DLD1 (cell line): ENCODE measurements around the gene C16orf95.

ENCODE experiments used
- in situ Hi-C: cut with HindIII; loops from 2 replicates; pipeline ENCODE4 v1.10.0; 2017; ENCODE audit warnings: low sequenced_read_pairs

Gene C16orf95

DNA sequence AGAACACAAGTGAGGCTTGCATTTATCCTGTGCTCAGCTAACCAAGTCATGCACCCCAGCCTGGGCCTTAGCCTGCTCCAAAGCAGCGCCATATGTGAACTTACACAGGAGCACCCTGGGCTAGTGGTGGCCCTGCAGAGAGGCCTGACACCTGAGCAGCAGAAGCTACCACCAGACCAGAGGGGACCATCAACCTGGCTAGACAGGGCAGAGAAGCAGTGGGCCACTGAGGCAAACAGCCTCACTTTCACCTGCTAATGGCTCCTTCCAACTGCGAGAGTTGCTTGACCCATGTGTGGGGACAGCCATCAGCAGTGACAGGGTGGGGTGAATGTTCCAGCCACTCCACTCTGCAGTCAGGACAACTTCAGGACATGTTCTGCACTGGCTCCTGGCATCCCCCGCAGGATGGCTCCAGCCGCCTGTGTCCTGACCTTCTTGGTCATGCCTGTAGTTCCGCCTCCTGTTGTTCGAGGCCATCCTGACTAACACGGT lies 2.9 kb upstream of the C16orf95 start:
- in situ Hi-C loops = no loop called here

DNA sequence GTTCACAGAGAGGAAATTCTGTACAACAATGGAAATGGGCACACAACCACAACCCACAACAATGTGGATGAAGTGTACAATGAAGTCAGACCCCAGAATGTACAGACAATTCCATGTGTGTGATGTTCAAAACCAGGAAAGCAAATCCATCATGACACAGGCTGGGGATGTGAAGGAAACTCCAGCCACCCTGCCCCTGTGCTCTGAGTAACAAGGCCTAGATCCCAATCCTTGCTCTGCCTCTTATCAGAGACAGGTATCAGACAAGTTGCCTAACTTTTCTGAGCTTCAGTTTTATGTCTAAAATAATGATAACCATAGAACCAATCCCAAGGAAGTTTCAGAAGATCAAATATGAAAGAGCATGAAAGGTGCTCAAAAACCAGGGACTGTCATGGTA lies 1.8 kb upstream of the C16orf95 start:
- in situ Hi-C loops = no loop called here

DNA sequence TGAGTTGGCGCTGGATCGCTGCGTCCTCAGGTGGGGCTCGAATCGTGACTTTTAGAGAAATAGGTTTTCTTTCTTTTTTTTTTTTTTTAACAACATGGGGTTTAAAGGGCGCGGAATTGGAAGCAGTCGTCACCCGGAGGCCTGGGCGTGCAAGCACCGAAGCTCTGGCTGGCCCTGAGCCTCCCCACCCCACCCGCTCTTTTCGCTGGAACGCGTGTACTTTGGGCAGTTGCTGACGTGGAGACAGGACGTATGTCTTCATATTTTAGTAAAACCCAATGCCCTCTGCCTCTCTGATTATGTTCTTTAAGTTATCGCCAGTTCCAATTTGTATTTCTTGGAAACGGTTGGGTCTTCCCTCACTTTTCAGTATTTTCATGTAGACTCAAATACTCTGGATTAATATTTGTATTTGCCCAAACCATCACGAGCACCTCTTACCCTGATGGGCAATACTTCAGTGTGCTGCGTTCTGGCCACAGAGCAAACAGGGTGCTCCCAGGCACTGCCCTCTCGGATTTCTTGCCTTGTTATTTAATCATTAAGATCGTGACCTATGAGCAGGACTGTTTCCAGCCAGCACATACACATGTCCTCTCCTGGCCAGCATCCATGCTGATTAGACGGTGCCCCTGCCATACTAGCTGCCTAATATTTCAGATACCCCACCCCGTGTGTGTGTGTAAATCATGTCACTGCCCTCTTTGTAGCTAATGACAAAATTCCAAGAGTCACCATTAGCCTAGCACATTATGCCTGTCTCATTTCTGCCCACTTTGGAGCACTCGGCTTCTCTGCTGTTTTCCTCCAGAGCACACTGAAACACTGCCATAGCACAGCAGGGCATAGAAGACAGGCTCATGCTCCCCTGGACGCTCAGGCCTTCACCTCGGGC lies 805 bp upstream of the C16orf95 start:
- in situ Hi-C loops = no loop called here

DNA sequence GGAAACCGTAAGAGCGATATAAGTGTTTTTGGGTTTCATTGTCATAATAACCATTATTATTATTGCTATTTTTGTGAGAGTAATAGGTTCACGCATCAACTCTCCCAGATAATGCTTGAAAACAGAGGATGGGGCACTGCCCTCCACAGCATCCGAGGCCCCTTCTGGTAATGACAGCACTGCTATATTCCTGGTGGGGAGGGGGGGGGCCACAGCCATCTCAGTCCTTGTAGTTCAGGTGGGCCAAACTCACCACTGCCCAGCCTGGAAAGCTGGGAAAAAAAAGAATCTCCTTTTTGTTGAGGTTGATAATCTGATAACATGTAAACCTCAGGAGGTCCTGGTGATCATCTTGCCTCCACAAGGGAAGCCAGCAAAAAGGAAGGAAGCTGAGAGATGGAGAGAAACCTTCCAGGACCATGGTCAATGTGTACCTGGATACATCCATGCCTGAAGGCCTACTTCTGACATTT lies 706 bp downstream of the C16orf95 start:
- in situ Hi-C loops = no loop called here

DNA sequence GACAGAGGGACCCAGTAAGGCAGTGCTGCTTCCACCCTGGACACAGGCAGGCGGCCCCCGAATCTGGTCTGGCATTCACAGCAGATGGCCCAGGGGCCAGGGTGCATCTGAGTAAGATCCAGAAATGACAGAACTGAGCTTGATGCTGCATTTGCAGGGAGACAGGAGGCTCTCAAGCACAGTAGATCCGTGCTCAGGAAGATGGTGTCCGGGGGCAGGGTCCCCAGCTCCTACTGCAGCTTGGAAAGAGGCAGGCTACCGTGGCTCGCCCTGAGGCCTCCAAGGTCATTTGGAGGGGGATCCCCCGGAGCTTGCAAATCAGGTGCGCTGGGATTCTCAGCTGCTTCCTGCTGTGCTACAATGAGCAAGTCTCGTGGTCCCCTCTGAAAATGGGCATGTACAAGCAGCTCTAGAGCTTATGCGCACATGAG lies 2.2 kb downstream of the C16orf95 start:
- in situ Hi-C loops = no loop called here

DNA sequence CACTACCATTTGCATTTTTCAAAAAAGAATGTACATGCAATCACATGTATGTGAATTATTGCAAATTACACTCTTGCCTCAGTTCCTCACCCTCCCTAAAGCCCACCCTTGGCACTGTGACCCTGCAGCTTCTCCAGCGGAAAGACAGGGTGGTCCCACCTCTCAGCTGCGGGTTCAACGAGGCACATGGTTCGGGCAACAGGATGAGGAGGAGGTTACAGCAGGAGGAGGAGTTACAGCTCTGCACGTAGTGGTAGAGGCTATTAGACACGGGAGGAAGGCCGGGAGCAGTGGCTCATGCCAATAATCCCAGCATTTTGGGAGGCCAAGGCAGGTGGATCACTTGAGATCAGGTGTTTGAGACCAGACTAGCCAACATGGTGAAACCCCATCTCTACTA lies 5.2 kb downstream of the C16orf95 start:
- in situ Hi-C loops = no loop called here

DNA sequence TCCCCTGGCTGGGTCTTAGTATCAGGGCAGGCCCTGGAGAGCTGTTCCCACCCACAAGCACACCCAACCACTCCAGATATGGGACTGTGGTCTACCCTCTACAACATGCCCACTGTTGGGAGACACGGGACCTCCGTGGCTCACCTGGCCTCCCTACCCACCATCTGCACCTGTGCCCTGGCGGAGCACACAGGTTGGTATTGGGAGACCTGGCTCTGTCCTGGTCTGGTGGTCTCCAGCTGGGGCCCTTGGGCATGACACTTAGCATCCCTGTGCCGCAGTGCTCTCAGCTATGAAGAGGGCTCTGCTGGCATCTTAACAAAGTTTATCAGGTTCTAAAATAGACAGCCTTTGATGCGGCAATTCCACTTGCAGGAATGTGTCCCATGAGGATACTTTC lies 5.8 kb downstream of the C16orf95 start:
- in situ Hi-C loops = no loop called here

DNA sequence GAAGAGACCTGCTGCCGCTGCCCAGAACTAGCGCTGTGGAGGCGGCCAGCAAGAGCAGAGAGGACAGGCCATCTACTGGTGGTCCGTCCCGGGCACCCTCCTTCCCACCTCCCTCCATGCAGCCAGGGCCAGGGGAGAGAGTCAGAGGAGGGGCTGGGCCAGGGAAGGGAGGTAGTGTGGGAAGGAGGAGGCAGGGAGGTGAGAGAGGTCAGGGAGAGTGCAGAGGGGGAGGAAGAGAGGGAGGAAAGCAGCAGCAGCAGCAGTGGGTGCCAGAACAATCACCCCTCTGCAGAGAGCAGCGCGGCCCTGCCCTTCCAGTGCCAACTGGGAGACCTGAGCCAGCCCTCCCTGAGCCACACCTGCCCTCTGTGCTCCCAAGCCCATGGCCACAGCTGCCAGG lies 6.6 kb downstream of the C16orf95 start:
- in situ Hi-C loops = no loop called here

DNA sequence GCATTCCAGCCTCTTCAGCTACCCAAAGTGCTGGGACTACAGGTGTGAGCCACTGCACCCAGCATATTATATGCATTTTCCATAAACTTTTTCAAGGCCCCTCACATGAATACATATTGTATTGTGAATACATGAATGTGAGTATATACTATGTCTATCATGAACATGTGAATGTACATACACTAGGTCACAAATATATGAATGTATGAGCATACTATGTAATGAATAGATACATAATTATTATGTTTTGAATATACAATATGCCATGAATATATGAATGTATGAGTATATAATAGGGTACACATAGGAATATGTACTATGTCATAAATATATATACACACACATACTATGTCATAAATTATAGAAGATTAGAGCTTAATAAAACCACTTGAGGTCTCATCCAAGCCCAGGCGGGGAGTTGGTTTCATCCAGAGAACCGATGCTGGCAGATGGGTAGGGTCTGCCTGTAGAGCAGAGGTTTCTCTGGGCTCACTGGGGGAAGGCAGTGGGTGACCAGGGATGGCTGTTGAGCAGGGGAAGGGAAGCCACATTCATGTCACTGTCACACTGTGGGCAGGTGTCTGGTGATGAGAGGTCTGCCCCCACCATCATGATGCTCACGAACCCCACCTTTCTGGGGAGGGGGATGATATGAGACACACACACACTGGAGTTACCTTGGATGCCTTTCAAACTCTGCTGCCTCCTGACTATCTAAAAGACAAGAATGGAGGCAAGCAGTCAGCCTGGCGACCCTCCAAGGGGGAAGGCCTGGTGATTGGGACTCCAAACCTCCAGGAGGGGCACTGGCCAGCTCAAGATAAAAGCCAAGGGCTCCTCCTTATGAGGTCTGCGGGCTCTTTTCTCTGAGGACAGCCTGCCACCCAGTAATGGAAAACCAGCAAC lies 7.3 kb downstream of the C16orf95 start:
- in situ Hi-C loops = no loop called here

DNA sequence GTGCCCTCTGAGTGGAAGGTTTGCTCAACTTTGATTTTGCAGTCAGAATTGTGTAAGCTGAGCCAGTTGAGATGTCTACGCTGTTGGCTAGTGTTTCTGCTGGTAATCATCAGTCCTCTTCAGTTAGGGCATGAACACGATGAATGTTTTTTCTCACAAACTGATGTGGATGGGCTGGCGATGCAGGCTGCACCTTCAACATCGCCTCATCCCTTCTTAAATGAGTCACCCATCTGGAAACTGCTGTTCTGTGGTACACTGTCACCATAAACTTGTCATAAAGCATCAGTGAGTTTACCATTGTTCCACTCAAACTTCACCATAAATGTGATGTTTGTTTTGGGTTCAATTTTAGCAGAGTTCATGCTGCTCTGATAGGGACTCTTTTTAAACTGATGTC lies 8.4 kb downstream of the C16orf95 start:
- in situ Hi-C loops = no loop called here

DNA sequence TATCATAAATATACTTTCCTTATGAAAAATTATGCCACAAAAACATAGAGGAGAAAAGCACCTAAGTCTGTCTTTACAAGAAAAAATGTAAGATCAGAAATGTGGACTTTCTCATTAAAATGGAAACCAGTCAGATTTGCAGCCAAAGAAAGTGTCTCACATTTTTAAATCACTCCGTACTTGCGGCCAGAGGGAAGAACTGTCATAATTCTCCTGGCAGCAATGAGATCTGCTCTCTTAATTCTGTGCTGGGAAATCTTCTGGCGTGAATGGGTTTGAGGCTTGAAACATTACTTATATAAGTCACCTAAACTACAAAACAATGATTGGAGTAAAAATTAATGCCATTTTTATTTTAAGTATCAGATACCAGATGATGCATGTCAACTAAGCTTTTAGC lies 10.7 kb downstream of the C16orf95 start:
- in situ Hi-C loops = no loop called here

DNA sequence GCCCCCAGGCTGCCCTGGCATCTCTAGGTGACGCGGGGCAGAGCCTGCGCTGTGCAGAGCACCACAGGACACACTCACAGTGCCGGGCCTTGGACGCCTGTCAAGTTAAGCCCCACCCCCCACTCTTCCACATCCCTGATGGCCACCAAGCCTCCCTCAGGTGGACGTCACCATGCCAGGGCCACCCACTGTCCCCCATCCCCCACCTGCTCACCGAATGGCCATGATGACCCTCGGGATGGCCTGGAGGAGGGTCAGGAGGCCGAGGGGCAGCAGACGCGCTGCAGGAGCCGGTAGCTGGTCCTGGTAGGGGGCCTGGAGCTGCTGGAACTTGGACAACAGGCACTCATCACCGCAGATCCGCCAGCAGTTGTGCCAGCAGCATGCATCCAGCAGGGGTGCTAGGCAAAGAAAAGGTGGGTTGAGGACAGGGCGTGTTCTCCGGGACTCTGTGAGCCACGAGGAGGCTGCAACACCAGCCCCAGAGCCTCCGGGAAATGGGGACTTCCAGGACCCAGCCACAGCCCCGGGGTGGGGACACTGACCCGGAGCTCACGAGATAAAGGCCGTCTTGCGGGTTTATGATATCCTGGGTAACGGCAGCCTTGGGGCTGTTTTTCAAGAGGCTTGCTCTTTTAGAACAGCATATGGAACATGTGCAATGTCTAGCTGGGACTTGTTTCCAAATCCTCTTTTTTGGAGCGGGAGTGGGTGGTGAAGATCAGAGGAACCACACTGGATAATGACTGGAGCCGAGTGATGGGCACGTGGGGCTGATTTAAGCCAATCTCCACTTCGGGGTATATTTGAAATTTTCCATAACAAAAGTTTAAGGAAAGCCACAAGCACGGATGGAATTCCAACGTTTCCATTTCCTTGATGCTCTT lies 11.4 kb downstream of the C16orf95 start:
- in situ Hi-C loops = no loop called here

DNA sequence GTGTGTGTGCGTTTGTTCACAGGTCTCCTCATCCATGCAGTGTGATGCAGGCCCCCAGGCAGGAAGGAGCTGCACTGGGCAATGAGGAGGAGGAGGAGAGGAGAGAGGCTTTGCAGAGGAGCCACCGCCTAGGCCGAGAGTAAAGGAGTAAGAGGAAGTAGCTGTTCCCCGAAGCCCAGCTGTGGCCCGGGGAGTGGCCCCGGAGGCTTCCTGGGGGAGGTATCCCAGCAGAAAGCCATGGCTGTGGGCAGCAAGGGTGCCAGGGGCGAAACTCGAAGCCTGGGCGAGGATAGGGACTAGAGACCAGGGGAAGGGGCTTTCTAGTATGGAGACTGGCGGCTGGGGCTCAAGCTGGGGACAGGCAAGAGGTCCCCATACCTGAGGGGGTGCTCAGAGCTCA lies 12.2 kb downstream of the C16orf95 start:
- in situ Hi-C loops = no loop called here

DNA sequence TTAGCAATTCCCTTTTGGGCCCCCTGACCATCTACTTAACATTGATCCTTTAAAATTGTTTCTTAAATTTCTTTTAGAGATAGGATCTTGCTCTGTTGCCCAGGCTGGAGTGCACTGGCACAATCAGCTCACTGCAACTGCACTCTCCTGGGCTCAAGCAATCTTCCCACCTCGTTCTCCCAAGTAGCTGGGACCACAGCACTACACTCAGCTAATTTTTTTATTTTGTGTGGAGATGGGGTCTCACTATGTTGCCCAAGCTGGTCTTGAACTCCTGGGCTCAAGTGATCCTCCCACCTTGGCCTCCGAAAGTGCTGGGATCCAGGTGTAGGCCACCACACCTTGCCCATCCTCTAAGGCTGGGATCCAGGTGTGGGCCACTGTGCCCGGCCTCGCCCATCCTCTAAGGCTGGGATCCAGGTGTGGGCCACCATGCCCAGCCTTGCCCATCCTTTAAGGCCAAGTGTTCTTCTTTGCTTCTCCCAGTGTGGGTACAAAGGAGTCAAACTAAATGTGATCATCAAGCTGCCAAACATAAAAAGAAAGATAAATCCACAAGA lies 13.2 kb downstream of the C16orf95 start:
- in situ Hi-C loops = no loop called here

DNA sequence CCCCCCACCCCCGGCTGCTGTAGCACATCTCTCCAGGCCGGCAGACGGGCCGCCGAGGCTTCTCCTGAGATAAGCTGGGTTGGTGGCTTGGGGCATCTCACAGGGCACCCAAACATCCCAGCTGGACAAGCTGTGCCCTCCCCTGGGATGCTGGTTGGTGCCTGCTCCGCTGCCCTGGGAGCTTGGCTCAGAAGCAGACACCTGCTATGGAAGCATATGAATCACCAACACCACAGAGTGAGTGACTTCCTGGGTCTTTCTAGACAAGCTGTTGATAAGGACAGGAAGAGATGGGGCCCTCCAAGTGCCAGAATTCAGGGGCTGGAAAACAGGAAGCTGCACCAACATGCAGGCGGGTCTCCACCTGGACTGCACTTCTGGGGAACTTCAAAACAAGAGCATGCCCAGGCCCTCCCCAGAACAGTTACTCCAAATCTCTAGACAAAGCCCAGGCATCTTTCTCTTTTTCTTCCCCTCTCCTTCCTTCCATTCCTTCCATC lies 13.7 kb downstream of the C16orf95 start:
- in situ Hi-C loops = no loop called here

DNA sequence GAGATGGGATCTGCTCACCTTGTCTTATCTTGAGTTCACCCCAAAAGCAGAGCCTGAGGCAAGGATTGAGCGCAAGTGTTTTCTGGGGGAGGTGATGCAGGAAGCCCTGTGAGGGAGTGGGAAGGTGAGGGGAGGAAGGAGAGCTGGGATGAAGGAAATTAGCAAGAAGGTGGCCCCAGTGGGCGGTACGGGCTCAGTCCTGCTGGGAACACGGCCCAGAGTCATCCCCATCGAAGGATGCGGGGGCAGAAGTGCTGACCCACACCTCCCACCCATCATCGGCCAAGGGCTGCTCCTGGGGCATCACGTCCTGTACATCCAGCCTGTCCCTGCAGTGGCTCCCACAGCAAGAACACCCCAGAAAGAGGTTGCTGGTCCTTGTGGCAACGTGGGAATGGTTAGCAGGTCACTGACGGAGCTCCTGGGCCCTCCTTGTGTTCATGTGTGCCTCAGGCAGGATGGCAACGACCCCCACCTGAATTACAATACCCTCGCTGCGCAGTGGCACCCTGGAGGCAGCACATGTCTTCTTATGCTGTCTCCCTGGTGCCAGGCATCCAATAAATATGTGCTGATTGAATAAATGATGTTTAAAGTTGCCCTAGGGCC lies 18.2 kb downstream of the C16orf95 start:
- in situ Hi-C loops = no loop called here

DNA sequence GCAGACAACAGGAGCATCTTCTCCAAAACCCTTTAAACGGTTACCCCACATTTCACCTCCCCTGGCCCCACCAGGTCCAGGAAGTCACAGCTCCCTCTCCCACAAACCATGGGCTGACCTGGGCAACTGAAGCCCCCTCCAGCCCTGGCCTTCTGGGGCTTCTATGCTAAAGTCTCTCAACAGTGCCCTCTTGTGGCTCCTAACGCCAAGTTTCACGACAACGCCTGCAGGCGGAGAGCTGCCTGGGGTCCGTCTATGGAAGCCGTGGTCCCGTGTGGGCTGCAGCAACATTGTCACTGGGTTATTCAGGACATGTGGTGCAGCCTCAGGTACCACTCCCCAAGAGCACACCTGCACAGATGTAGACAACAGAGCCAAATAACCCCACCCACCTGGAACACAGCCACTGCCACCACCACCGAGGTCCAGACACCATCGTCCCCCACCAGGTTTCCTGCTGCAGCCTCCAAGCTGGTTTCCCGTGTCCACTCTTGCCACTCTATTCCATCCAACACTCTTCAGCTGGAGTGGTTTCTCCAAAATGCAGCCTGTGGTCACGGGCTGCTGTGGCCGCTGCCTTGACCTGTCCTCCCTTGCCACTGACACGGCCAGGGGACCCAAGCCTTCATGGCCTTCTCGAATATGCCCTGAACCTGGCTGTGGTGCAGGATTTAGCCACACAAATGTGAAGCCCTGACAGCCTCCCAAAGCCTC lies 19.1 kb downstream of the C16orf95 start:
- in situ Hi-C loops = no loop called here

DNA sequence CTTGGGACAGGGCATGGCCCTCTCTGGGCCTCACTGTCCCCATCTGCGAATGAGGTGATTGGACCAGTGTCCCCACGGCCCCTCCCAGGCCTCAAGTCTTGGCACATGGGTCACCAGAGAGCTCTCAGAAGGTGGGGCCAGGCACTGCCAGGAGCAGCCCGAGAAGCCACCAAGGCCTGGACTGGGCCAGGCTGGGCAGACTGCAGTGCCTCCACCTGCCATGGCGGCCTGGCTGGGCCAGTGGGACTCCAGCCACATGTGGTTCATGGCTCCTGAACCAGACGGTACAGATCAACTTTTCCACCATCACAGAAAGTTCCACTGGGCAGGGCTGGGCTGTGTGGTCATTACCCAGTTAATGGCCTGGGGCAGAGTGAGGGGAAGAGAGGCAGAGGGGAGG lies 19.8 kb downstream of the C16orf95 start:
- in situ Hi-C loops = no loop called here
